ENCODE data around the gene BCAS4. TPM values are rescaled to one million over a fixed set of nuclear protein-coding genes. Genes with fewer than 3 reads are reported as not detected.

Gene BCAS4
- total RNA-seq, 1 experiment from 2014 or later, result 25.8 TPM

- ChIA-PET CTCF (interaction anchor here (0.7 to 2.3 kb wide), 16 partner anchors 9 to 245 kb away, joined by 3 to 49 read pairs (median 5); partner anchors contain the start of genes ADNP and BCAS4), POLR2A (interaction anchor here (0.7 to 1.4 kb wide), 14 partner anchors 9 to 275 kb away, joined by 3 to 11 read pairs (median 4); partner anchors contain the start of genes ADNP, BCAS4, DPM1 and MOCS3)
- ATAC-seq (peak; percentile 99), DNase-seq (ENCODE audit: low spot score) (peak; percentile 94)
- H3K4me3 Mint-ChIP-seq, result peak overlapping the region; percentile 75
- no peaks in the 10 kb centered on the region for H3K27me3 Mint-ChIP-seq (ENCODE audit: low read depth)
- H3K4me1 Mint-ChIP-seq, result peaks cover 36% of the 10 kb centered on the region
- no peaks in the 10 kb centered on the region for H3K9me3 Mint-ChIP-seq
- peaks cover 2% of the 10 kb centered on the region; the same call in 1 of the 2 replicates for H3K36me3 Mint-ChIP-seq
- H3K27ac Mint-ChIP-seq, result peak overlapping the region; percentile 97
- TF ChIP-seq HMGXB4 (CRISPR knock-in tag; IDR thresholded peaks at IDR 0.05), result no peak
- TF ChIP-seq ZNF263 (CRISPR knock-in tag; IDR thresholded peaks at IDR 0.05; ENCODE audit: low read depth), result no peak
- TF ChIP-seq ATF1 (CRISPR knock-in tag; IDR thresholded peaks at IDR 0.05), result no peak
- no peak for TF ChIP-seq TCF7 (CRISPR knock-in tag; IDR thresholded peaks at IDR 0.05; ENCODE audit: low read depth)
- TF ChIP-seq ZMAT4 (CRISPR knock-in tag; IDR thresholded peaks at IDR 0.05), result no peak
- no peak for TF ChIP-seq ZNF219 (CRISPR knock-in tag; IDR thresholded peaks at IDR 0.05; ENCODE audit: borderline replicate concordance)
- no peak for TF ChIP-seq JAZF1 (CRISPR knock-in tag; IDR thresholded peaks at IDR 0.05)
- TF ChIP-seq NFYB (CRISPR knock-in tag; conservative IDR thresholded peaks at IDR 0.05; ENCODE audit: low read depth), result peak; percentile 44; the same call in 1 of the 2 replicates
- no peak for TF ChIP-seq ZNF423 (CRISPR knock-in tag; IDR thresholded peaks at IDR 0.05)
- TF ChIP-seq SMAD3 (CRISPR knock-in tag; IDR thresholded peaks at IDR 0.05; ENCODE audit: borderline replicate concordance), result 0 out of 2 replicates have a peak, but pooled peaks have one; percentile 31
- no peak for TF ChIP-seq CBFB (CRISPR knock-in tag; IDR thresholded peaks at IDR 0.05; ENCODE audit: low read depth)
- no peak for TF ChIP-seq FOXP4 (CRISPR knock-in tag; IDR thresholded peaks at IDR 0.05)
- TF ChIP-seq ZNF416 (CRISPR knock-in tag; IDR thresholded peaks at IDR 0.05), result no peak
- 0 out of 2 replicates have a peak, but pooled peaks have one; percentile 12 for TF ChIP-seq TP53 (CRISPR knock-in tag; IDR thresholded peaks at IDR 0.05)
- no peak for TF ChIP-seq ZNF121 (CRISPR knock-in tag; IDR thresholded peaks at IDR 0.05)
- TF ChIP-seq SOX15 (CRISPR knock-in tag; IDR thresholded peaks at IDR 0.05), result no peak
- no peak for TF ChIP-seq ZSCAN18 (CRISPR knock-in tag; IDR thresholded peaks at IDR 0.05)
- TF ChIP-seq MLX (CRISPR knock-in tag; IDR thresholded peaks at IDR 0.05), result no peak
- no peak for TF ChIP-seq IRF1 (CRISPR knock-in tag; IDR thresholded peaks at IDR 0.05)
- TF ChIP-seq ESRRA (CRISPR knock-in tag; IDR thresholded peaks at IDR 0.05; ENCODE audit: borderline replicate concordance), result no peak
- no peak for TF ChIP-seq ZBTB43 (CRISPR knock-in tag; IDR thresholded peaks at IDR 0.05)
- no peak for TF ChIP-seq ATF6 (CRISPR knock-in tag; IDR thresholded peaks at IDR 0.05)
- no peak for TF ChIP-seq RELA (CRISPR knock-in tag; IDR thresholded peaks at IDR 0.05; ENCODE audit: borderline replicate concordance)
- no peak for TF ChIP-seq KAT7 (CRISPR knock-in tag; IDR thresholded peaks at IDR 0.05; ENCODE audit: borderline replicate concordance)
- TF ChIP-seq ETV6 (CRISPR knock-in tag; IDR thresholded peaks at IDR 0.05), result peak; percentile 32; the same call in 1 of the 2 replicates
- TF ChIP-seq CREB1 (CRISPR knock-in tag; IDR thresholded peaks at IDR 0.05), result no peak
Measured at GRCh38 chr20:50870561-50871161, 75.8 kb downstream of the BCAS4 start.
